Measurements from ENCODE around the gene EAPP.
"Not testable (repeated sequence)": the region's sequence is repeated elsewhere in the genome, so short reads cannot be mapped to it uniquely, and the experiment has no call there.

EAPP gene

GRCh38 chr14:34539407-34540180, at the start of gene EAPP:
Gene EAPP, minus strand, starts transcription at chr14:34539701. Its CDS starts 73 bp downstream, at chr14:34539628.
- peak within 1 kb of the TSS; percentile 98 to 99 for H3K4me3 ChIP-seq (ENCODE audit: low read length in 2 of 2)
- H3K9ac ChIP-seq (ENCODE audit: low read length in 2 of 2): peak within 1 kb of the TSS; percentile 99 to 100
- peaks cover 11% of the 10 kb centered on the region for H3K4me1 ChIP-seq (ENCODE audit: control insufficient read depth, insufficient read depth, low read length)
- peak within 1 kb of the TSS; percentile 98 for H3K27ac ChIP-seq (ENCODE audit: low read length)
- peaks cover 0 to 3% of the 10 kb centered on the region in 2 donors for H3K36me3 ChIP-seq (ENCODE audit: control insufficient read depth in 2 of 2, insufficient read depth in 2 of 2, low read length in 2 of 2)
- H3K27me3 ChIP-seq (ENCODE audit: control insufficient read depth in 1 of 2, insufficient read depth in 2 of 2, low read length in 2 of 2): no peaks in the 10 kb centered on the region
- H3K9me3 ChIP-seq (ENCODE audit: control insufficient read depth in 2 of 2, low read length in 2 of 2): no peaks in the 10 kb centered on the region

DNA sequence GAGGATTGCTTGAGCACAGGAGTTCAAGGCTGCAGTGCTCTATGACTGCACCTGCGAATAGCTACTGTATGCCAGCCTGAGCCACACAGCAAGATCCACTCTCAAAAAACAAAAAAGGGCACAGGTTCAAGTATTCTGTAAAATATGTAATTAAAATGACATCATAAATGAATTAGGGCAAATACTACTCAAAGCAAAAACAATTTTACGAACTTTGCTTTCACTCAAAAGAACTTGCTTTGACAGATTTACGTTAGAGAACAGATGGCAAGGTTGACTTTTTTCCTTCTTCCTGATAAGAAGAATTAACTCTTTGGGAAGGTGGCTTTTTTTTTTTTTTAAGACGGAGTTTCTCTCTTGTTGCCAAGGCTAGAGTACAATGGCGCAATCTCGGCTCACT, 44.0 kb upstream of the EAPP start:
- Histone ChIP-seq H3K27me3 (ENCODE audit: control insufficient read depth in 1 of 2, insufficient read depth in 2 of 2, low read length in 2 of 2) (no peaks in the 10 kb centered on the region), H3K27ac (ENCODE audit: low read length) (no peak overlapping the region), H3K9me3 (ENCODE audit: control insufficient read depth in 2 of 2, low read length in 2 of 2) (no peaks in the 10 kb centered on the region), H3K36me3 (ENCODE audit: control insufficient read depth in 2 of 2, insufficient read depth in 2 of 2, low read length in 2 of 2) (peaks cover 22 to 27% of the 10 kb centered on the region in 2 donors), H3K4me1 (ENCODE audit: control insufficient read depth, insufficient read depth, low read length) (no peaks in the 10 kb centered on the region), H3K4me3 (ENCODE audit: low read length in 2 of 2) (no peak overlapping the region), H3K9ac (ENCODE audit: low read length in 2 of 2) (no peak overlapping the region)

DNA sequence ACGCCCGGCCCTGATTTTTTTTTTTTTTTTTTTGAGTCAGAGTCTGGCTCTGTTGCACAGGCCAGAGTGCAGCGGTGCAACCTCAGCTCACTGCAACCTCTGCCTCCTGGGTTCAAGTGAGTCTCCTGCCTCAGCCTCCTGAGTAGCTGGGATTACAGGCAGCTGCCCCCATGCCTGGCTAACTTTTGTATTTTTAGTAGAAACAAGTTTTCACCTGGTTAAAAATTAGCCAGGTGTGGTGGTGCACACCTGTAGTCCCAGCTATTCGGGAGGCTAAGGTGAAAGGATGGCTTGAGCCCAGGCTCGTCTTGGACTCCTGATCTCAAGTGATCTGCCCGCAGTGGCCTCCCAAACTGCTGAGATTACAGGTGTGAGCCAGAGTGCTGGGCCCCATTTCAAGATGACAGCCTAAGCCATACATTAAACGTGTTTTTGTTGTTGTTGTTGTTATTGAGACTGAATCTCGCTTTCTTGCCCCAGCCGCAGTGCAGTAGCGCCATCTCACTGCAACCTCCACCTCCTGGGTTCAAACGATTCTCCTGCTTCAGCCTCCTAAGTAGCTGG, 42.7 kb upstream of the EAPP start:
- no peaks in the 10 kb centered on the region for H3K9me3 ChIP-seq (ENCODE audit: control insufficient read depth in 2 of 2, low read length in 2 of 2)
- H3K36me3 ChIP-seq (ENCODE audit: control insufficient read depth in 2 of 2, insufficient read depth in 2 of 2, low read length in 2 of 2): peaks cover 25 to 27% of the 10 kb centered on the region in 2 donors

GRCh38 chr14:34580381-34580780, 40.9 kb upstream of the EAPP start:
- H3K27ac ChIP-seq (ENCODE audit: low read length): no peak overlapping the region
- H3K9me3 ChIP-seq (ENCODE audit: control insufficient read depth in 2 of 2, low read length in 2 of 2): no peaks in the 10 kb centered on the region
- no peak overlapping the region for H3K4me3 ChIP-seq (ENCODE audit: low read length in 2 of 2)
- no peaks in the 10 kb centered on the region for H3K27me3 ChIP-seq (ENCODE audit: control insufficient read depth in 1 of 2, insufficient read depth in 2 of 2, low read length in 2 of 2)
- H3K9ac ChIP-seq (ENCODE audit: low read length in 2 of 2): no peak overlapping the region
- H3K4me1 ChIP-seq (ENCODE audit: control insufficient read depth, insufficient read depth, low read length): no peaks in the 10 kb centered on the region
- peaks cover 22 to 23% of the 10 kb centered on the region in 2 donors for H3K36me3 ChIP-seq (ENCODE audit: control insufficient read depth in 2 of 2, insufficient read depth in 2 of 2, low read length in 2 of 2)

More for the DNA sequence above, 42.7 kb upstream of the EAPP start:
- H3K9ac ChIP-seq (ENCODE audit: low read length in 2 of 2): no peak overlapping the region
- H3K27ac ChIP-seq (ENCODE audit: low read length): no peak overlapping the region
- no peaks in the 10 kb centered on the region for H3K4me1 ChIP-seq (ENCODE audit: control insufficient read depth, insufficient read depth, low read length)
- H3K27me3 ChIP-seq (ENCODE audit: control insufficient read depth in 1 of 2, insufficient read depth in 2 of 2, low read length in 2 of 2): no peaks in the 10 kb centered on the region
- no peak overlapping the region for H3K4me3 ChIP-seq (ENCODE audit: low read length in 2 of 2)

DNA sequence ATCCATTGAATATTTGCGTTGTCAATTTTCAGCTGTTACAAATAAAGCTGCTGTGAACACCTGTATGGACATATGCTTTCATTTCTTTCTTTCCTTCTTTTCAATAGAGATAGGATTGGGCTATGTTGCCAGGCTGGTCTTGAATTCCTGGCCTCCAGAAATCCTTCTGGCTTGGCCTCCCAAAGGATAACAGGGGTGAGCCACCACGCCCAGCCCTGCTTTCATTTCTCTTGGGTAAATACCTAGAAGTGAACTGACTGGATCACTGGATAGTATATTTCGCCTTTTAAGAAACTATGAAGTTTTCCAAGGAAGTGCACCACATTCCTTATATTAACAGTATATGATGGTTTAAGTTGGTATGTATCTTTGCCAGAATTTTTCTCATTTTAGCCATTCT, 32.3 kb upstream of the EAPP start:
- Histone ChIP-seq H3K4me1 (ENCODE audit: control insufficient read depth, insufficient read depth, low read length) (no peaks in the 10 kb centered on the region), H3K9ac (ENCODE audit: low read length in 2 of 2) (no peak overlapping the region), H3K4me3 (ENCODE audit: low read length in 2 of 2) (no peak overlapping the region), H3K9me3 (ENCODE audit: control insufficient read depth in 2 of 2, low read length in 2 of 2) (no peaks in the 10 kb centered on the region), H3K36me3 (ENCODE audit: control insufficient read depth in 2 of 2, insufficient read depth in 2 of 2, low read length in 2 of 2) (peaks cover 9 to 18% of the 10 kb centered on the region in 2 donors), H3K27me3 (ENCODE audit: control insufficient read depth in 1 of 2, insufficient read depth in 2 of 2, low read length in 2 of 2) (no peaks in the 10 kb centered on the region), H3K27ac (ENCODE audit: low read length) (no peak overlapping the region)

- H3K9me3 ChIP-seq (ENCODE audit: control insufficient read depth in 2 of 2, low read length in 2 of 2): no peaks in the 10 kb centered on the region
- H3K4me3 ChIP-seq (ENCODE audit: low read length in 2 of 2): no peak overlapping the region
- H3K36me3 ChIP-seq (ENCODE audit: control insufficient read depth in 2 of 2, insufficient read depth in 2 of 2, low read length in 2 of 2): peaks cover 12 to 21% of the 10 kb centered on the region in 2 donors
- H3K9ac ChIP-seq (ENCODE audit: low read length in 2 of 2): no peak overlapping the region
- H3K27ac ChIP-seq (ENCODE audit: low read length): no peak overlapping the region
- H3K4me1 ChIP-seq (ENCODE audit: control insufficient read depth, insufficient read depth, low read length): no peaks in the 10 kb centered on the region
- no peaks in the 10 kb centered on the region for H3K27me3 ChIP-seq (ENCODE audit: control insufficient read depth in 1 of 2, insufficient read depth in 2 of 2, low read length in 2 of 2)
Observed at GRCh38 chr14:34569750-34570149, 30.2 kb upstream of the EAPP start.

DNA sequence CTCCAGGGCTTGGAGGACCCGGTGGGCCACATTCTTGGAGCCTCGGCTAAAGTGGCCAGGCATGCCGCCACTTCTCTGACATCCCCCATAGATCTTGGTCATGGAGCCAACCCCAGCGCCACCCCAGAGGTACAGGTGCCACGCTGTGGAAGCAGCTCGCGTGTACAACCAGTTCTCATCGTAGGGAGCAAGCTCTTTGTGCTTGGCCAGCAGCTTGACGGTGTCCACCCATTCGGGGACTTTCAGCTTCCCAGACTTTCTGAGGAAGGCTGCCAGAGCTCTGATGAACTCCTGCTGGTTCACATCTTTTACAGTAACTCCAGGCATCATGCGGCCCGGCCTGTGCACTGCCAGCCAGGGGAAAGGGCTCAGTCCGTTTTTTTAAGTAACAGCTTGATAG, 29.3 kb upstream of the EAPP start:
- Histone ChIP-seq H3K4me1 (ENCODE audit: control insufficient read depth, insufficient read depth, low read length) (no peaks in the 10 kb centered on the region), H3K27ac (ENCODE audit: low read length) (no peak overlapping the region), H3K36me3 (ENCODE audit: control insufficient read depth in 2 of 2, insufficient read depth in 2 of 2, low read length in 2 of 2) (peaks cover 12 to 21% of the 10 kb centered on the region in 2 donors)

GRCh38 chr14:34562776-34563150, 23.3 kb upstream of the EAPP start:
- Histone ChIP-seq H3K4me3 (ENCODE audit: low read length in 2 of 2) (no peak overlapping the region), H3K27me3 (ENCODE audit: control insufficient read depth in 1 of 2, insufficient read depth in 2 of 2, low read length in 2 of 2) (no peaks in the 10 kb centered on the region), H3K9me3 (ENCODE audit: control insufficient read depth in 2 of 2, low read length in 2 of 2) (no peaks in the 10 kb centered on the region), H3K36me3 (ENCODE audit: control insufficient read depth in 2 of 2, insufficient read depth in 2 of 2, low read length in 2 of 2) (peaks cover 3 to 8% of the 10 kb centered on the region in 2 donors), H3K27ac (ENCODE audit: low read length) (no peak overlapping the region), H3K4me1 (ENCODE audit: control insufficient read depth, insufficient read depth, low read length) (no peaks in the 10 kb centered on the region), H3K9ac (ENCODE audit: low read length in 2 of 2) (no peak overlapping the region)

More for the DNA sequence above, 29.3 kb upstream of the EAPP start:
- Histone ChIP-seq H3K27me3 (ENCODE audit: control insufficient read depth in 1 of 2, insufficient read depth in 2 of 2, low read length in 2 of 2) (no peaks in the 10 kb centered on the region), H3K9ac (ENCODE audit: low read length in 2 of 2) (no peak overlapping the region), H3K4me3 (ENCODE audit: low read length in 2 of 2) (no peak overlapping the region), H3K9me3 (ENCODE audit: control insufficient read depth in 2 of 2, low read length in 2 of 2) (no peaks in the 10 kb centered on the region)

- H3K9ac ChIP-seq (ENCODE audit: low read length in 2 of 2); H3K27ac ChIP-seq (ENCODE audit: low read length); H3K36me3 ChIP-seq (ENCODE audit: control insufficient read depth in 2 of 2, insufficient read depth in 2 of 2, low read length in 2 of 2); H3K4me1 ChIP-seq (ENCODE audit: control insufficient read depth, insufficient read depth, low read length); H3K4me3 ChIP-seq (ENCODE audit: low read length in 2 of 2); H3K27me3 ChIP-seq (ENCODE audit: control insufficient read depth in 1 of 2, insufficient read depth in 2 of 2, low read length in 2 of 2); H3K9me3 ChIP-seq (ENCODE audit: control insufficient read depth in 2 of 2, low read length in 2 of 2): not testable (repeated sequence)
Observed at GRCh38 chr14:34562037-34562775, 22.7 kb upstream of the EAPP start.

GRCh38 chr14:34556498-34556829, 17.0 kb upstream of the EAPP start:
- not testable (repeated sequence) for H3K9ac ChIP-seq (ENCODE audit: low read length in 2 of 2); H3K27ac ChIP-seq (ENCODE audit: low read length); H3K4me3 ChIP-seq (ENCODE audit: low read length in 2 of 2); H3K36me3 ChIP-seq (ENCODE audit: control insufficient read depth in 2 of 2, insufficient read depth in 2 of 2, low read length in 2 of 2); H3K4me1 ChIP-seq (ENCODE audit: control insufficient read depth, insufficient read depth, low read length); H3K27me3 ChIP-seq (ENCODE audit: control insufficient read depth in 1 of 2, insufficient read depth in 2 of 2, low read length in 2 of 2); H3K9me3 ChIP-seq (ENCODE audit: control insufficient read depth in 2 of 2, low read length in 2 of 2)

All from stomach smooth muscle (tissue), 2 donors.